GM12874 (cell line): Measurements from ENCODE around the gene CCDC92B.

Experiments
- TF ChIP-seq, protein P1 (sequence below): IDR thresholded peaks from 2 replicates; pipeline ENCODE4 v1.5.1; 2011; ENCODE audit warnings: low read depth, mild to moderate bottlenecking, control low read depth, low read length, moderate library complexity; ENCODE audit not compliant: insufficient read depth

Gene CCDC92B

DNA sequence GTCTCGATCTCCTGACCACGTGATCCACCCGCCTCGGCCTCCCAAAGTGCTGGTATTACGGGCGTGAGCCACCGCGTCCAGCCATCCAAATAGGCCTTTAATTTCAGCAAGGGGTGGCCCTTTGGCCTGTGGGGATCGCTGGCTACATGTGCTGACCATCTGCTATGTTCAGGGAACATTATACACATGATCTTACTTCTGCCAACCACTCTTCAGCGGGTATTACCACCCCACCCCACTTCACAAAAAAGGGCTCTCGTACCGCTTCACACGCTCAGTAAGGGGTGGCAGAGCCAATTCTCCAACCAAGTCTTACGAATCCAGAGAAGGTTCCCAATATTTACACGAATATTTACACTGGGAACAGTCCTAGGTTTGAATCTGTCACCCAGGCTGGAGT is 11.8 kb downstream of the CCDC92B start:
- TF ChIP-seq, protein P1, sequence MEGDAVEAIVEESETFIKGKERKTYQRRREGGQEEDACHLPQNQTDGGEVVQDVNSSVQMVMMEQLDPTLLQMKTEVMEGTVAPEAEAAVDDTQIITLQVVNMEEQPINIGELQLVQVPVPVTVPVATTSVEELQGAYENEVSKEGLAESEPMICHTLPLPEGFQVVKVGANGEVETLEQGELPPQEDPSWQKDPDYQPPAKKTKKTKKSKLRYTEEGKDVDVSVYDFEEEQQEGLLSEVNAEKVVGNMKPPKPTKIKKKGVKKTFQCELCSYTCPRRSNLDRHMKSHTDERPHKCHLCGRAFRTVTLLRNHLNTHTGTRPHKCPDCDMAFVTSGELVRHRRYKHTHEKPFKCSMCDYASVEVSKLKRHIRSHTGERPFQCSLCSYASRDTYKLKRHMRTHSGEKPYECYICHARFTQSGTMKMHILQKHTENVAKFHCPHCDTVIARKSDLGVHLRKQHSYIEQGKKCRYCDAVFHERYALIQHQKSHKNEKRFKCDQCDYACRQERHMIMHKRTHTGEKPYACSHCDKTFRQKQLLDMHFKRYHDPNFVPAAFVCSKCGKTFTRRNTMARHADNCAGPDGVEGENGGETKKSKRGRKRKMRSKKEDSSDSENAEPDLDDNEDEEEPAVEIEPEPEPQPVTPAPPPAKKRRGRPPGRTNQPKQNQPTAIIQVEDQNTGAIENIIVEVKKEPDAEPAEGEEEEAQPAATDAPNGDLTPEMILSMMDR = no peak

DNA sequence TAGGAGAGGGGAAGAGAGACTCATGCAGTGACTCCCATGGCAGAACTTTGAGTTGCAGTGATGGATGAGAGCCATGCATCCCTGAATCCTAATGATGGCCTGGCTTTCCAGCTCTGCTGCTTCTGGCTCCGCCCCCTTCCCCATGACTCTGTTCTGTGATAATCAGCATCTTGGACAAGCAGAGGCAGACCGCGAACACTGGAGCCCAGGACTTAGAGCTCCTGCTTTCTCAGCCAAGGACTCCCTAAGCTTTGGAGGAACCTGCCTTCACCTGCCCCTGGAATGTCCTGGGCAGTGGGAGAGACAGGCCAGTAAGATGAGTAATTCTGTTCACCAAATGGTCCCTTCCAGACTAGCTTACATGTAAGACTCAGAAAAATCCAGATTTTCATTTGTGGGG is 12.5 kb downstream of the CCDC92B start:
- TF ChIP-seq, protein P1 = no peak

DNA sequence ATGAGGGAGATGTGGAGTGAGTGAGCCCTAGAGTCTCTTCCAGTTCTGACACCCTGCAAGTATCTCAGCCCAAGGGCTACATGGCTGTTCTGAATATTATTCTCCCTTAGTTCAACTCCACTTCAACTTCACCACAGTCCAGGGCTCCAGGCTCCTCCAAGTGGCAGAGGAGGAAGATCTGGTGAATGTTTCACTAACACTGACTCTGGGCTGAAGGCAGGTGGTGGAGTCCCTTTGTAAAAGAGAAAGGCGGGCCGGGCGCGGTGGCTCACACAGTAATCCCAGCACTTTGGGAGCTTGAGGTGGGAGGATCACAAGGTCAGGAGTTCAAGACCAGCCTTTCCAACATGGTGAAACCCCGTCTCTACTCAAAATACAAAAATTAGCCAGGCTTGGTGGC is 13.6 kb downstream of the CCDC92B start:
- TF ChIP-seq, protein P1 = no peak

DNA sequence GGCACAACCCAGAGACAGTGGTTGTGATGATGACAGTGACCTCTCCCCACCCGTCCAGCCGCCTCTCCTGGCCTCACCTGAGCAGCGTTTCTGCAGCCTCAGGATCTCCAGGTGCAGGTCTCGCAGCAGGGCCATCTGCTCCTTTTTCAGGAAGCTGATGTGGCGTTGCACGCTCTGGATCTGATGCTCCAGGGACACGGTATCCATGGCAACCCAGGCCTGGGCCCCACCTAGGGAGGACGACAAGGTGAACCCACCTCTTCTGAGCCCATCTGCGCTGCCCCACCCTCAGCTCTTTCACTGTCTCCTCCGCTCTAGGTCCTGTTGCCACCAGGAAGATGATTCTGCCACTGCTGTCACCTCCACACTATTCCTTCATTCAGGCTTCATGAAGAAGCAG is 14.5 kb downstream of the CCDC92B start:
- TF ChIP-seq, protein P1 = no peak

DNA sequence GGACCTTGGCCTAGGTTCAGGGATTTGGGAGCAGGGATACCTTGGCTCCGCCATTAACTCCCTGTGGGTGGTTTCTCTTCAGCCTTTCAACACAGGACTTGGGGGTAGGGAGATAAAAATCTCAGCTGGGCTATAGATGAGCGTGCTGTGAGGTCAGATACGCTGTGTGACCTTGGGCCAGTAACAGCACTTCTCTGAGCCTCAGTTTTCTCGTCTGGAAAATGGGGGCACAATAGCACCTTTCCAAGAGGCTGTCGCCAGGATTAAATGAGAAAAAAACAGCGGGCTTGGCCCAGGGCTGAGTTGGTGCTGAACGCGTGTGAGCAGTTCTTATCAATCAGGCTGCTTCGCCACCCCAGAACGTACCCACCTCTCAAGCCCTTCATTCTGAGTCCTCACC is 17.6 kb downstream of the CCDC92B start:
- TF ChIP-seq, protein P1 = no peak

DNA sequence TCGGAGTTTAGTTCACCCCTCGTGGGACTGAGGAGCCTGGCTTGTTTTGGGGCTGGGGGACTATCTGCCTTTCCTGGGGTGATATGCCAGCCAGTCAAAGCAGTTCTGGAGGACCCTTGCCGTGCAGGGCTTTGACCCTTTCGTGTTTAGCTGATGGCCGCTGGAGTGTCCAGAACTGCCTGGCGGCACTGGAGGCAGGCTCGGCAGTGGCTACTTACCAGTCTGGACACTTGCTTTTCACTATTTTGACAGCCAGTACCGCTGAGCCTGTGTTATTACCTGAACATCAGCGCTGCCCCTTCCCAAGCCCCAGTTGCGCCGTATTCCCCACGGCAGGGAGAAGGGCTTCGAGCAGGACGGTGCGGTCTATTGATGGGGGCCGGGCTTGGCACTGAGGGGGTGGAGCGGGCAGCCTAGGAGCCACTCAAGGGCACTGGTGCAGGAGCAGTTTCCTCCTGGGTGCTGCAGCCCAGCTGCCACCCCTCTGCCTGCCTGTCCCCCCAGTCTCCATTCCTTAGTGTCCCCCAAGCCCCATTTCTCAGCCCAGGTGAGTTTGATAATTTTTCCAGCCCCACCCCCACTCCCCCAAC is 18.6 kb downstream of the CCDC92B start:
- TF ChIP-seq, protein P1 = no peak

DNA sequence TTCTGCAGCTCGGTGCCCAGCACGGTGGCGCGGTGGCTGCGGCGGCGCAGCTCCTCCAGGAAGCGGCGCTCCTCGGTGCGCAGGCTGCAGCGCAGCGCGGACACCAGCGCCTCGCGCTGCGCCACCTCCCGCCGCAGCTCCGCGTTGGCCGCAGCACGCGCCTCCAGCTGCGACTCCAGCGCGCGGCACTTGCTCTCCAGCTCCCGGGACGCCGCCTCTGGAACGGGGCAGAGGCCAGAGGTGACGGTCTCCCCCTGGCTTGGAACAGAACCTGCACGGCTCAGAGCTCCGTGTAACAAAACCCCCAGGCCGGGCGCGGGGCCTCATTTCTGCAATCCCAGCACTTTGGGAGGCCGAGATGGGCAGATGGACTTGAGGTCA is 24.7 kb downstream of the CCDC92B start:
- TF ChIP-seq, protein P1 = no peak
